Erythroblast (primary cell): Measurements from ENCODE around the gene PIGQ.
A peak's percentile ranks its signal among the peaks of the same experiment; 100 is the strongest.

Source experiments
- DNase-seq, 2 experiments: peaks; one replicate each; lab custom pipeline; 2025; lab: John Stamatoyannopoulos, UW
- GATA1 ChIP-seq: IDR thresholded peaks from 2 replicates; pipeline ENCODE4 v1.6.1; 2011; ENCODE audit warnings: low read depth, mild to moderate bottlenecking, control low read depth, low read length, moderate library complexity
- POLR2A ChIP-seq: IDR thresholded peaks from 2 replicates; pipeline ENCODE4 v1.6.1; 2011; ENCODE audit warnings: mild to moderate bottlenecking, low read length

The PIGQ gene

DNA sequence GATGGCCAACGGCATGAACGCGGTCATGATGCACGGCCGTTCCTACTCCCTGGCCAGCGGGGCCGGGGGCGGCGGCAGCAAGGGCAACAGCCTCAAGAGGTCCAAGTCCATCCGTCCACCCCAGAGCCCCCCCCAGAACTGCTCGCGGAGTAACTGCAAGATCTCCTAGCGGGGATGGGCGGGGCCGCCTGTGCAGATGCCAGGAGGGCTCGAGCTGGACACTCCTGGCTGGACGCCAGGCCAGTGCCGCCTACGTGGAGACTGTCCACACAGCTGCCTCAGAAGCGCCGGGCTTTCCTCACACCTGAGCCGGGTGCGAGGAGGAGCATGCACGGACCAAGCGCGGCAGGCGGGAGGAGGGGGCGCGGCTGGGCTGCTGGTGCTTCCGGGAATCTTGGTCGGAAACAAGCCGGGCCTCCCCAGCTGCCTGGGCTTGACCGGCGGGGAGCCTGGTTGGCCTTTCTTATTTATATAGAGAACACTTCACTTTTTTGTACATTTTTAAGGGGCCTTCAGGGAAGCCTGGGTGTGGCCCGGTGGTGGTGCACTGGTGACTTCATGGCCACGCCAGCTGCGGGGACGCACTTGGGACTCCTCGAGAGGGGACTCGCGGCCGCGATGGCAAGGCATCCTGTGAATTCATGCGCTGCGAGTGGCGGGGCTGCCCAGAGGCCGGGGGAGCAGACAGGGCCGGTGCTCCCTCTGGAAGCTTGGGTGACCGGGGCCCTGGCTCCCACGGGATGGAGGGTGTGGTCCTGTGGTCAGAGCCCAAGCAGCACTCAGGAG lies 57.9 kb downstream of the PIGQ start:
- TF ChIP-seq GATA1 (no peak), POLR2A (no peak)
- DNase-seq, result peak in 1 of 2 experiments; percentile 62

DNA sequence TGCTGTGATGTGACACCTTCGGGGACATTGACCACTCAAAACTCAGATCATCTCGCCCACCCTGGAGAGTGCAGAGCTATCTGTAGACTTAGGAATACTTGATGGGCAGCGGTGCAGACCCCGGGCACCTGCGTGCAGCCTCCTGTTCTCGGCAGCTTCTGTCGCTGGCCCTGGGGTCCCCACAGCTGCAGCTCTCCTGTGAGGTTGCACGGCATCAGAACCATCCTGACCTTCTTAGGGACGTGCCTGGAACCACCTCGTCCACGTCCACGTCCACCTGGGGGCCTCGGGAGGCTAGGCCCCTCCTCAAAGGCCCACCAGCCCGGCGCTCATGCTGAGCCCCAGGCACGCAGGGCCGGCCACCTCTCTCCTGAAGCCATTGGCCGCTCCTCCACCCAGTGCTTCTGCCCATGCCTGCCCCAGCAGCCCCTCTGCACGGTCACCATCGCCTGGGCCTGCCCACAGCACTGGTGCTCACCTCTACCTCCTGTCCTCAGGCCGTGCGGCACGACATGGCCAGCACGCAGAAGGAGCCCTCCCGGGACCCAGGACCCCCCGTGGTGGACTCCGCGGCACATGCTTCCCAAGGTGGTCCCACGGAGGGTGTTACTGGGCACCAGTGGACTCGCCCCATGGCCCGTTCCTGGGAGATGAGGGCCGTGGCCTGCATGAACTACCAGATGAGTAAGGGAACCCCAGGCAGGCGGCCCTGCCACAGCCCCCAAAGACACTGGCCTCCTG lies 58.7 kb downstream of the PIGQ start:
- TF ChIP-seq GATA1, result no peak
- TF ChIP-seq POLR2A, result no peak
- DNase-seq, result no peak

DNA sequence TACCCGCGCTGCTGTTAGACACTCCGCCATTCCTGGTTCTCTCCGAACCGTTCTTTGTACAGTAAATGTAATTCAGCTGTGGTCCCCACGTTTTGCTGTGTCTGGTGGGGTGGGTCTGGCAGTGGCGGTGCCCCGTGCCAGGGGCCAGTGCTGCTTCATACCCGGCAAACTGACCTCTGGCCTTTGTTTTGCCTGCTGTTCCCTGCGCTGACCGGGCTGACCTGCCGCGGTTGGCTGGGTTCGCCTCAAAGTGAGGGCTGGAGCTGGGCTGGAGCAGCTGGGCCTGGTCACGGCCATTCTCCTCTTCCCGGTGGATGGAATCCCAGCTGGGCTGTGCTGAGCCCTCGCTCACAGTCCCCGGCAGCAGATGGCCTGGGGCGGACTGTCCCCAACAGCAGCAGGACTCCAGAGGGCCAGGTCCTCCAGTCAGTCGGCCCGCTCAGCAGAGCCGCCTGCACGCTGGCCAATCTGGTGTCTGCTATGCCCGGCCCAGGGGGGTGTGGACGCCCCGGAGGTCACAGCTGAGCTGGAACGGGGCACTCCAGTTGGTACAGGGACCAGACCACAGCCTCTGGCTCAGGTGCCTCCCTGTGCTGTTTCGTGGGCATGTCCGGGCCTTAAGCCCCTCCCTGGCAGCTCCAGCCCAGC lies 59.5 kb downstream of the PIGQ start:
- DNase-seq, result no peak
- no peak for TF ChIP-seq POLR2A
- no peak for TF ChIP-seq GATA1

DNA sequence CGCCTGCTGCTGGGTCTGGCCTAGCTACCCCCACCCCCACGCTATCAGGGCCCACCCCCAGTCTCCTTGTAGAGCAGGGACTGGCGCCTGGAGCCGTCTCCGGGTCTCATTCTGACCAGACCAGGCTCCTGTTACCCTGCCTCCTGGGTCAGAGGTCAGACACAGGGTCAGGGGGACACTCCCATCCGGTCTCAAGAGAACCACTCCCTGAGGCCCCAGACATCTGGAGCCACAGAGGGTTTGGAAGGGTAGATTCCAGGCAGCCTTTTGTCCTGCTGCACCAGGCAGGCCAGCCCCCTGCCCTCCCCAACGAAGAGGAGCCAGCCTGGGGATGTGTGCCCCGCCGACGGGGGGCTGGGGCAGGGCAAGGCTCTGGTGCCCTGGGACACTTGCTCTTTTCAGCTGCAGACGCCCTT lies 60.1 kb downstream of the PIGQ start:
- TF ChIP-seq GATA1, result no peak
- no peak for TF ChIP-seq POLR2A
- DNase-seq, result no peak

DNA sequence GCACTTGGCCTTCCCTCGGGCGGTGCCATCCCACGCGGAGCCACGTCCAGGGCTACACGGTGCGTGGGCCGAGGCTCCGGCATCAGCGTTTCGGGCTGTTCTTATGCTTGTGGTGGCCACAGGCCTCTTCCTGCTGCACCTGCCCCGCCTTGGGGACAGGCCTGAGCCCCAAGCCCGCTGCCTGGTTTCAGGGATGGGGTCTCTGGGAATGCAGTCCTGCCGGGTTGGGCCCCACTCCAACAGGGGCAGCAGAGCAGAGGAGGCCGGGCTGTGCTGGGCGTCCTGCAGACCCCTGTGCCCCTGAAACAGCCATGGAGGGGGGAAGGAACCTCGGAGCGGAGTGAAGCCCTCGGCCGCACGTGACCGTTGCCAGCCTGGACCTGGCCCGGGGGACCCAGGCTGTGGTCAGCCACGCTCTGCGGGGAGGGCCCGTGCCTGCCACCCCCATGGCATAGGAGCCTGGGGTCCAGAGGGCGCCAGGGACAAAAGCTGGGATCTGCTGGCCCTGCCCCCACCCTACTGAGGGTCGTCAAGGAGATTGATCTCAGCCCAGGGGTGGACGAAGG lies 60.6 kb downstream of the PIGQ start:
- DNase-seq, result no peak
- TF ChIP-seq POLR2A (no peak), GATA1 (no peak)

DNA sequence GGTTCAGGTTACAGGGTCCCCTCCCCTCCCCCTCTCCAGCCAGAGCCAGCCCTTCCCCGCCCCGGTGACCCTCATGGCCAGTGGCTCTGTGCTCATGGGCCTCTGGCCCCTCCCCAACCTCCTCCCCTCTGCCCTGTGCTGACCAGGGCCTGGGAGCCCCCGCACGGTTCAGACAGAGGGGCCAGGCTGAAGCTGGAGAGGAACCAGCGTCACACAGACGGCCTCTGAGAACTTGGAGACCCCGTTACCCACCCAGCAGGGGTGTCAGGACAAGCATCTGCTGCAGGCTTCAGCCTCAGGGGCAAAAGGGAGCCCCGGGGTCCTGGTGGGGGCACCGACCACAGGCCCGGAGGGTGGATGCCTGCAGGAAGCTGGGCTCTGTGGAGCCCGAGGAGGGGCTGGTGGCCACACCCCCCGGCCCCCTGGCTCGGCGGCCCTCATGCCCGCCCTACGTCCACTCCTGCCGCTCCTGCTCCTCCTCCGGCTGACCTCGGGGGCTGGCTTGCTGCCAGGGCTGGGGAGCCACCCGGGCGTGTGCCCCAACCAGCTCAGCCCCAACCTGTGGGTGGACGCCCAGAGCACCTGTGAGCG lies 61.1 kb downstream of the PIGQ start, which contains the start of gene WFIKKN1:
Gene WFIKKN1, plus strand, starts transcription at position 171 of the 591 bp plus-strand sequence. Its CDS starts 269 bp downstream, at position 440.
- TF ChIP-seq POLR2A, result no peak
- no peak for TF ChIP-seq GATA1
- peak; percentile 40 to 42 for DNase-seq

DNA sequence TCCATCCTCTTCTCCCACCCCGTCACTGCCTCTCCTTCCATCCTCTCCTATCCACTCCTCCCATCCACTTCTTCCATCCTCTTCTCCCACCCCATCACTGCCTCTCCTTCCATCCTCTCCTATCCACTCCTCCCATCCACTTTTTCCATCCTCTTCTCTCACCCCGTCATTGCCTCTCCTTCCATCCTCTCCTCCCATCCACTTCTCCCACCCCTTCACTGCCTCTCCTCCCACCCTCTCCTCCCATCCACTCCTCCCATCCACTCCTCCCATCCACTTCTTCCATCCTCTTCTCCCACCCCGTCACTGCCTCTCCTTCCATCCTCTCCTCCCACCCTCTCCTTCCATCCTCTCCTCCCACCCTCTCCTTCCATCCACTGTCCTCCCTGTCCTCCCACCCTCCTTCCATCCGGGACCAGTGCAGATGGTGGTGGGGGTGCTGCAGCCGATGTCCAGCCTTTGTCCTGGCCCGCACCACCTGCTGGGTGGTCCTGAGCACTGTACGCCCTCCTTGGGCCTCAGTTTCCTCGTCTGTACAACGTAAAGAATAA lies 62.1 kb downstream of the PIGQ start:
- no peak for TF ChIP-seq GATA1
- no peak for TF ChIP-seq POLR2A
- DNase-seq, result no peak

DNA sequence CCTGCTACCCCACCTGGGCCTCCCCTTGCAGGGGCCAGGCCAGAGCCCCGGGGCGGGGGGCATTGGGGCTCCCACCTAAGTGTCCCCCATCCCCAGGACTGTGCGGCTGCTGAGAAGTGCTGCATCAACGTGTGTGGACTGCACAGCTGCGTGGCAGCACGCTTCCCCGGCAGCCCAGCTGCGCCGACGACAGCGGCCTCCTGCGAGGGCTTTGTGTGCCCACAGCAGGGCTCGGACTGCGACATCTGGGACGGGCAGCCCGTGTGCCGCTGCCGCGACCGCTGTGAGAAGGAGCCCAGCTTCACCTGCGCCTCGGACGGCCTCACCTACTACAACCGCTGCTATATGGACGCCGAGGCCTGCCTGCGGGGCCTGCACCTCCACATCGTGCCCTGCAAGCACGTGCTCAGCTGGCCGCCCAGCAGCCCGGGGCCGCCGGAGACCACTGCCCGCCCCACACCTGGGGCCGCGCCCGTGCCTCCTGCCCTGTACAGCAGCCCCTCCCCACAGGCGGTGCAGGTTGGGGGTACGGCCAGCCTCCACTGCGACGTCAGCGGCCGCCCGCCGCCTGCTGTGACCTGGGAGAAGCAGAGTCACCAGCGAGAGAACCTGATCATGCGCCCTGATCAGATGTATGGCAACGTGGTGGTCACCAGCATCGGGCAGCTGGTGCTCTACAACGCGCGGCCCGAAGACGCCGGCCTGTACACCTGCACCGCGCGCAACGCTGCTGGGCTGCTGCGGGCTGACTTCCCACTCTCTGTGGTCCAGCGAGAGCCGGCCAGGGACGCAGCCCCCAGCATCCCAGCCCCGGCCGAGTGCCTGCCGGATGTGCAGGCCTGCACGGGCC lies 62.9 kb downstream of the PIGQ start:
- no peak for DNase-seq
- no peak for TF ChIP-seq GATA1
- no peak for TF ChIP-seq POLR2A

DNA sequence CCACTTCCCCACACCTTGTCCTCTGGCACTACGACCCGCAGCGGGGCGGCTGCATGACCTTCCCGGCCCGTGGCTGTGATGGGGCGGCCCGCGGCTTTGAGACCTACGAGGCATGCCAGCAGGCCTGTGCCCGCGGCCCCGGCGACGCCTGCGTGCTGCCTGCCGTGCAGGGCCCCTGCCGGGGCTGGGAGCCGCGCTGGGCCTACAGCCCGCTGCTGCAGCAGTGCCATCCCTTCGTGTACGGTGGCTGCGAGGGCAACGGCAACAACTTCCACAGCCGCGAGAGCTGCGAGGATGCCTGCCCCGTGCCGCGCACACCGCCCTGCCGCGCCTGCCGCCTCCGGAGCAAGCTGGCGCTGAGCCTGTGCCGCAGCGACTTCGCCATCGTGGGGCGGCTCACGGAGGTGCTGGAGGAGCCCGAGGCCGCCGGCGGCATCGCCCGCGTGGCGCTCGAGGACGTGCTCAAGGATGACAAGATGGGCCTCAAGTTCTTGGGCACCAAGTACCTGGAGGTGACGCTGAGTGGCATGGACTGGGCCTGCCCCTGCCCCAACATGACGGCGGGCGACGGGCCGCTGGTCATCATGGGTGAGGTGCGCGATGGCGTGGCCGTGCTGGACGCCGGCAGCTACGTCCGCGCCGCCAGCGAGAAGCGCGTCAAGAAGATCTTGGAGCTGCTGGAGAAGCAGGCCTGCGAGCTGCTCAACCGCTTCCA lies 63.7 kb downstream of the PIGQ start:
- TF ChIP-seq GATA1, result no peak
- TF ChIP-seq POLR2A, result no peak
- DNase-seq, result no peak
